GM12801 (cell line): Measurements from ENCODE around the gene COBL.

ENCODE experiments used
- CTCF ChIP-seq: IDR thresholded peaks from one replicate; pipeline ENCODE4 v1.5.1; 2011; ENCODE audit warnings: control low read depth; ENCODE audit not compliant: insufficient read length; ENCODE audit errors: extremely low read depth

The COBL gene

GRCh38 chr7:51152706-51153200, 163.9 kb downstream of the COBL start:
- TF ChIP-seq CTCF: no peak

- no peak for TF ChIP-seq CTCF
These were observed 165.2 kb downstream of the COBL start for GRCh38 chr7:51151455-51151854.

- no peak for TF ChIP-seq CTCF
These were observed 166.4 kb downstream of the COBL start for GRCh38 chr7:51150193-51150592.

GRCh38 chr7:51148216-51148615, 168.4 kb downstream of the COBL start:
- TF ChIP-seq CTCF: no peak

GRCh38 chr7:51146816-51147586, 169.6 kb downstream of the COBL start:
- TF ChIP-seq CTCF: no peak

- TF ChIP-seq CTCF: no peak
These were observed 172.4 kb downstream of the COBL start for GRCh38 chr7:51144178-51144577.

- TF ChIP-seq CTCF: no peak
These were observed 173.7 kb downstream of the COBL start for GRCh38 chr7:51142741-51143385.
